GM19240 (cell line): ENCODE data around the gene NCAPD3.
"Not testable (repeated sequence)": the region's sequence is repeated elsewhere in the genome, so short reads cannot be mapped to it uniquely, and the experiment has no call there.

Experiments
- DNase-seq: peaks from one replicate; pipeline ENCODE4 v3.0.0; 2011; ENCODE audit warnings: low spot score; ENCODE audit not compliant: insufficient read length

Gene NCAPD3

GRCh38 chr11:134224710-134225664 lies 1.2 kb upstream of the NCAPD3 start:
- DNase-seq, result no peak

GRCh38 chr11:134223121-134223520 lies 646 bp downstream of the NCAPD3 start:
- no peak for DNase-seq

DNA sequence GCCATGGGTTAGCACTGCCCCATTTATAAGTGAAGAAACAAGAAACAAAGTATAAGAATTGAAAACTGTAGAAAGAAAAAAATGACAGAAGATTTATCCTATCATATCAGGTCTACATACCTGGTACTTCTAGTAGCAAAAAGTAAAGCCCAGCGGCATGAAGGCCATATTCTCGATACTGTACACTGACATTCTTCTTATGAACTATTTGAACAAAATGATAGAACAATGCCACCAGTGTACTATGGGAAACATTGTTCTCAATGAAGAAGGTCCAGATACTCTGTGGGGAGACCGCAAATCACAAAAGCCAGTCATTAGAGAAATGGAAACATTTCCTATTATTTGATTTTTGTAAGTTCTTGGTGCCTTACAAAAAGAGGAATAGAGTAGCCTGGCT lies 7.0 kb downstream of the NCAPD3 start:
- no peak for DNase-seq

- no peak for DNase-seq
Measured at GRCh38 chr11:134215836-134216235, 7.9 kb downstream of the NCAPD3 start.

DNA sequence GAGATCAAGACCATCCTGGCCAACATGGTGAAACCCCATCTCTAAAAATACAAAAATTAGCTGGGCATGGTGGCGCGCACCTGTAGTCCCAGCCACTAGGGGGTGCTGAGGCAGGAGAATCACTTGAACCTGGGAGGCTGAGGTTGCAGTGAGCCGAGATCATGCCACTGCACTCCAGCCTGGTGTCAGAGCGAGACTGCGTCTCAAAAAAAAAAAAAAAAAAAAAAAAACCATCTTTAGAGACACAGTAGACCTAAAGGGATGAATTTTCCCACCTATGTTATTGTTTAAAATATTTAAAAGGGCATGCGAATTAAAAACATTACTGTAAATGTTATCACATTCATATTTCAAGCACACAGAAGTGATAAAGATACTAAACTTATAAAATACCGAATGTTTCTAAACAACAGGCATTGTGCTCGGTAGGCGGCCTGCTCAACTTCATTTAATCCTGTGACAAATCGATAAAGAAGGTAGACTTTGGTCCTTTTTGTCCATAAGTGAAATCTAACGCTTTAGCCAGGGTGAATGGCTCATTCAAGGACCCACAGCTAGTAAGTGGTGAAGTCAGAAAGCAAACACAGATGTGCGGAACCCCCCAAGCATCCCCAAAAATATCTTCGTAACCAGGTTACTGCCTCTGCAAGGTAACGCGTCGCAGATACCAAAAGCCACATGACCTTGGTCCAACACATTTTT lies 16.1 kb downstream of the NCAPD3 start:
- DNase-seq, result no peak

DNA sequence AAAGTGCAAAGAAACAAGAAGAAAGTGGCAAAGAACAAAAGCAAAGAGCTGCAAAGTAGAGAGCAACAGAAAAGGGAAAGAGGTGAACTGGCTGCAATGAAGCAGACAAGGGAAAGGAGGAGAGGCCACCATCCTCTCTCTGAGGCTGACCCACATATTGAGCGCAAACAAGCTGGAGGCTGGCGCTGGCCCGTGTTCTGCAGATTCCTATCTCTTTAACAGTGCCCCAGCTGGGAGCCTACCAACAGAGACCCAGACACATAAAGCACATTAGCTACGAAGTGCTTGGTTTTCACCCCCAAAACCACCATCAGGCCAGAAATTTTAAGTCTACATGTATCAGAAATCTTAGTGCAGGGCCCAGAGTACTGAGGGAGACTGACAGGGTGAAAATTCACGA lies 17.6 kb downstream of the NCAPD3 start:
- no peak for DNase-seq

- DNase-seq, result no peak
Measured at GRCh38 chr11:134205729-134206128, 18.0 kb downstream of the NCAPD3 start.

- no peak for DNase-seq
Measured at GRCh38 chr11:134202661-134203060, 21.1 kb downstream of the NCAPD3 start.

GRCh38 chr11:134200688-134201087 lies 23.1 kb downstream of the NCAPD3 start:
- DNase-seq, result no peak

- no peak for DNase-seq
Measured at GRCh38 chr11:134199531-134199930, 24.2 kb downstream of the NCAPD3 start.

DNA sequence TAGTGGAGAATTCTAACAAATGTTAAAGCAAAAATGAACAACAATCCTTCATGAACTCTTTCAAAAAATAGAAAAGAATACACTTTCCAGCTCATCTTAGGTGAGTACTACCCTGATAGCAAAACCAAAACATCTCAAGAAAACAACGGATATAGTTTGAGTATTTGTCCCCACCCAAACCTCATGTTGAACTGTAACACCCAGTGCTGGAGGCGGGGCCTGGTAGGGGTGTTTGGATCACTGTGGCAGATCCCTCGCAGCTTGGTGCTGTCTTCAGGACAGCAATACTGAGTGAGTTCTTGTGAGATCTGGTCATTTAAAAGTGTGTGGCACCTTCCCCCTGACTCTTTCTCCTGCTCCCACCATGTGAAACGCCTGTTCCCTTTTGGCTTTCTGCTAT lies 27.0 kb downstream of the NCAPD3 start:
- DNase-seq, result no peak

GRCh38 chr11:134188092-134188491 lies 35.7 kb downstream of the NCAPD3 start:
- DNase-seq, result not testable (repeated sequence)

- DNase-seq, result no peak
Measured at GRCh38 chr11:134181707-134182106, 42.1 kb downstream of the NCAPD3 start.

GRCh38 chr11:134178032-134178674 lies 45.6 kb downstream of the NCAPD3 start:
- no peak for DNase-seq

DNA sequence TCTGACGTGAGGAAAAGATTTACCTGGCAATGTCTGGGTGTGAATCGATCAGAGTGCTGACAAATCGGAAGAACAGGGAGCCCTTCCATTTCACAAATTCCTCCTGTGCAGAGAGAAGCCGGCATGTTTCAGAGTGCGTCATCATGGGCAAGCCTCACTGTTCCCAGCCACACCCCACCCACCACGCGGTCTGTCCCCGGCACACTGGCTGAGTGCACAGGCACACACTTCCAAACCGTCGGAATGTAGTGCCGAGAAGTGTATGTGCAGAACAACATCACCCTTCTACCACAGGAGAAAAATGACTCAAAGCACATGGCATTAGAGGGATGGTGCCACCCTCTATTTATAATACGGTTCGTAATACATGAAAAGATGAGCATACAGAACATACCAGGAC lies 47.5 kb downstream of the NCAPD3 start:
- no peak for DNase-seq

DNA sequence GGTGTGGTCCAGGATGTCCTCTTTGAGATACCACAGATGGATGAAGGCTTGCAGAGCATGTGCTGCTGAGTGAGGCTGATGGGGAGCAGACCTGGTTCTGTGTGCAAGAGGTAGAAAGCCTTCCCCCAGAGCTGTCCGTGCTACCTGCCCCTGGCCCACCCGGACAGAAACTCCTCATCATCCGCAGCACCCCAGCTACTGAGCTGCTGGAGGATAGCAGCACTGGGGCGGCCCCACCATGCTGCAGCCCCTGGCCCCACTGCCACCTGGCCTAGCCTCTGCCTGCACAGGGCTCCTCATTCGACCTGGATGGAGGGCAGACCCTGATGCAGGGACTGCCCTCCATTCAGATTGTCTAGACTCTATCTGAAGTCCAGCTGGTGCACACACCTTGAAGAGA lies 50.5 kb downstream of the NCAPD3 start:
- no peak for DNase-seq

DNA sequence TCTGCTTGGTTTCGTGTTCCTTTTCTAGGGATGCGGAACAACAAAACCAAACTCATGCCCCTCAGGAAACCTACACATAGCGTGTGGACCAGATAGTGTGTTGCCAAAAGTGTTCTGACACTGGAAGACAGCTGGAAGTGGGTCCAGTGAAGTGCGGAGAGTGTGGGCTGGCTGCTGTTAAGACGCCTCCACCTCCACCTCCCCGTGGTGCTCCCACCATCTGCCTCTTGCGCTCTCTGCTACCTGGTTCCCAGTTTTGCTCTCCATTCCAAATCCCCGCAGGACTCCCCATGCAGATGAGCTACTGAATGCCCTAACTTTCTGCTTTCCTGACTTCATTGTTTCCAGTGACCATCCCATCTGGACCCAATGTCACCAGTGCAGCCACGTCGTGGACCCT lies 51.8 kb downstream of the NCAPD3 start:
- DNase-seq, result no peak

DNA sequence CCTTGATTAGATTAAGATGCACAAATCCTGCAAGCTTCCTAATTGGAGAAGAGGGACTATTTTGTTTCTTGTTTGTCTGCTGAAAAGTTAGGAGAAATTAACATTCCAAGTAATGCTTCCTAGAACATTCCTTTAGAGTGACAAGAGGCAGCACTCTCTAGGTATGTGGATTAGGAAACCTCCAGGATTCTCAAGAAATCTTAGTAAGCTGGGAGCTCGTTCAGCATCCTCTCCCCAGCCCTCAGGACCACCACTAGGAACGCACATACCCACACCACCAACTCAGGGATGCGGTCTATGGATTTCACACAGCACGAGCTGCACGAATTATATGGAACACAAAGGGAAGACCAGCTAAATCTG lies 52.9 kb downstream of the NCAPD3 start:
- no peak for DNase-seq

GRCh38 chr11:134170177-134170918 lies 53.4 kb downstream of the NCAPD3 start:
- DNase-seq, result no peak

- no peak for DNase-seq
Measured at GRCh38 chr11:134164490-134165370, 59.0 kb downstream of the NCAPD3 start.
